H9 (cell line): ENCODE data around the gene LINC01488. TPM values are rescaled to one million over a fixed set of nuclear protein-coding genes. Genes with fewer than 3 reads are reported as not detected.

Experiments
- DNase-seq: peaks from one replicate; pipeline ENCODE4 v3.0.0-alpha.2; 2017
- H2AFZ ChIP-seq: one replicate; pipeline ENCODE4 v1.6.1; 2013; ENCODE audit warnings: mild to moderate bottlenecking, low read length, control low read depth, moderate library complexity
- H2AK5ac ChIP-seq: 2 replicates; pipeline ENCODE4 v1.6.1; 2013; ENCODE audit warnings: low read length, control low read depth, mixed read lengths; ENCODE audit not compliant: insufficient read length
- H2BK120ac ChIP-seq: one replicate; pipeline ENCODE4 v1.6.1; 2013; ENCODE audit warnings: low read depth, mild to moderate bottlenecking, low read length, control low read depth, inconsistent platforms; ENCODE audit not compliant: poor library complexity, severe bottlenecking
- H2BK12ac ChIP-seq: 2 replicates; pipeline ENCODE4 v1.6.1; 2013; ENCODE audit warnings: low read length, control low read depth, mixed read lengths, low read depth; ENCODE audit not compliant: insufficient read length
- H2BK15ac ChIP-seq: 2 replicates; pipeline ENCODE4 v1.6.1; 2013; ENCODE audit warnings: low read depth, low read length, control low read depth
- H2BK20ac ChIP-seq: one replicate; pipeline ENCODE4 v1.6.1; 2013; ENCODE audit warnings: low read depth, mild to moderate bottlenecking, low read length, control low read depth, inconsistent platforms; ENCODE audit not compliant: poor library complexity, severe bottlenecking
- H2BK5ac ChIP-seq: 2 replicates; pipeline ENCODE4 v1.6.1; 2013; ENCODE audit warnings: low read length, control low read depth, mixed read lengths; ENCODE audit not compliant: insufficient read length
- H3K14ac ChIP-seq: 2 replicates; pipeline ENCODE4 v1.6.1; 2013; ENCODE audit warnings: low read length, control low read depth; ENCODE audit not compliant: insufficient read depth
- H3K18ac ChIP-seq: 2 replicates; pipeline ENCODE4 v1.6.1; 2013; ENCODE audit warnings: low read depth, mild to moderate bottlenecking, mixed read lengths, low read length, control low read depth; ENCODE audit not compliant: insufficient read length
- H3K23ac ChIP-seq: 2 replicates; pipeline ENCODE4 v1.6.1; 2013; ENCODE audit warnings: low read length, control low read depth, mixed read lengths, low read depth; ENCODE audit not compliant: insufficient read length
- H3K23me2 ChIP-seq: 2 replicates; pipeline ENCODE4 v1.6.1; 2013; ENCODE audit warnings: low read depth, mild to moderate bottlenecking, mixed read lengths, low read length, control low read depth; ENCODE audit not compliant: insufficient read length, poor library complexity, severe bottlenecking
- H3K27ac ChIP-seq: 2 replicates; pipeline ENCODE4 v1.5.1; 2013; ENCODE audit warnings: low read length, control low read depth, mixed read lengths, low read depth; ENCODE audit not compliant: insufficient read length
- H3K27me3 ChIP-seq: 2 replicates; pipeline ENCODE4 v1.6.1; 2013; ENCODE audit warnings: low read length, control low read depth, inconsistent platforms; ENCODE audit not compliant: insufficient read depth
- H3K4ac ChIP-seq: 2 replicates; pipeline ENCODE4 v1.6.1; 2013; ENCODE audit warnings: low read depth, mild to moderate bottlenecking, control low read depth, inconsistent platforms, low read length, moderate library complexity
- H3K4me1 ChIP-seq: 2 replicates; pipeline ENCODE4 v1.6.1; 2013; ENCODE audit warnings: low read length, control low read depth, inconsistent platforms; ENCODE audit not compliant: insufficient read depth
- H3K4me2 ChIP-seq: 2 replicates; pipeline ENCODE4 v1.6.1; 2013; ENCODE audit warnings: low read length, control low read depth, mixed read lengths; ENCODE audit not compliant: insufficient read length, insufficient read depth
- H3K56ac ChIP-seq: 2 replicates; pipeline ENCODE4 v1.6.1; 2013; ENCODE audit warnings: low read depth, mild to moderate bottlenecking, mixed read lengths, low read length, control low read depth; ENCODE audit not compliant: insufficient read length
- H3K79me1 ChIP-seq: 2 replicates; pipeline ENCODE4 v1.6.1; 2013; ENCODE audit warnings: low read depth, mild to moderate bottlenecking, moderate library complexity, low read length, control low read depth, inconsistent platforms; ENCODE audit not compliant: insufficient read depth, poor library complexity, severe bottlenecking
- H3K79me2 ChIP-seq: 2 replicates; pipeline ENCODE4 v1.6.1; 2013; ENCODE audit warnings: low read length, control low read depth, inconsistent platforms; ENCODE audit not compliant: insufficient read depth
- H3K9ac ChIP-seq: 2 replicates; pipeline ENCODE4 v1.6.1; 2013; ENCODE audit warnings: low read length, control low read depth, mixed read lengths; ENCODE audit not compliant: insufficient read length; ENCODE audit errors: extremely low read depth
- H3K9me3 ChIP-seq: one replicate; pipeline ENCODE4 v1.6.1; 2013; ENCODE audit warnings: low read depth, low read length, inconsistent platforms; ENCODE audit not compliant: control insufficient read depth
- H3T11ph ChIP-seq: one replicate; pipeline ENCODE4 v1.6.1; 2013; ENCODE audit warnings: mild to moderate bottlenecking, low read length, control low read depth, inconsistent platforms
- H4K20me1 ChIP-seq: one replicate; pipeline ENCODE4 v1.6.1; 2013; ENCODE audit not compliant: control insufficient read depth, insufficient read length, insufficient read depth
- H4K5ac ChIP-seq: 2 replicates; pipeline ENCODE4 v1.6.1; 2013; ENCODE audit warnings: low read depth, mild to moderate bottlenecking, mixed read lengths, low read length, control low read depth; ENCODE audit not compliant: insufficient read length
- H4K8ac ChIP-seq: replicated peaks from 2 replicates; pipeline ENCODE4 v1.6.1; 2013; ENCODE audit warnings: low read length, control low read depth, mixed read lengths, low read depth; ENCODE audit not compliant: insufficient read length
- H4K91ac ChIP-seq: 2 replicates; pipeline ENCODE4 v1.6.1; 2013; ENCODE audit warnings: low read depth, mild to moderate bottlenecking, moderate library complexity, mixed read lengths, low read length, control low read depth; ENCODE audit not compliant: insufficient read length
- H3K27ac Mint-ChIP-seq, 3 experiments: 2 replicates in 2 of 3; 3 replicates in 1 of 3; pipeline ENCODE4 v1.8.0; 2020 to 2021; ENCODE audit warnings: mixed read lengths in 3 of 3, mild to moderate bottlenecking in 1 of 3, moderate library complexity in 1 of 3
- H3K27me3 Mint-ChIP-seq: 2 replicates; pipeline ENCODE4 v1.8.0; 2021; ENCODE audit warnings: low read depth, mild to moderate bottlenecking, moderate library complexity, mixed read lengths
- H3K36me3 Mint-ChIP-seq, 3 experiments: 2 replicates in 2 of 3; 3 replicates in 1 of 3; pipeline ENCODE4 v1.8.0; 2020 to 2021; ENCODE audit warnings: low read depth in 3 of 3, mixed read lengths in 3 of 3; ENCODE audit not compliant: insufficient read depth in 1 of 3
- H3K4me1 Mint-ChIP-seq, 2 experiments: 2 replicates each; pipeline ENCODE4 v1.8.0; 2020; ENCODE audit warnings: mixed read lengths in 2 of 2
- H3K4me3 Mint-ChIP-seq, 2 experiments: 2 replicates in 1 of 2; 3 replicates in 1 of 2; pipeline ENCODE4 v1.8.0; 2020 to 2021; ENCODE audit warnings: mild to moderate bottlenecking in 2 of 2, mixed read lengths in 2 of 2, moderate library complexity in 1 of 2
- H3K9me3 Mint-ChIP-seq, 2 experiments: 2 replicates in 1 of 2; 3 replicates in 1 of 2; pipeline ENCODE4 v1.8.0; 2020; ENCODE audit warnings: mild to moderate bottlenecking in 2 of 2, mixed read lengths in 2 of 2, moderate library complexity in 1 of 2
- WGBS: extraction: QIAGEN DNeasy Blood & Tissue Kit; methylation state at CpG from one replicate; pipeline ENCODE4 v1.1.7; 2013; ENCODE audit warnings: missing lambda C conversion rate, low lambda C conversion rate, mixed read lengths; ENCODE audit not compliant: insufficient read length; ENCODE audit errors: extremely low coverage; 5-methylcytosine and 5-hydroxymethylcytosine counted together
- total RNA-seq: library from RNA; stranded (reverse); gene quantifications from 2 replicates; pipeline ENCODE4 v1.2.1, GENCODE V29; 2021
- TF ChIP-seq, protein P1 (sequence below): fragments of 200-600 bp; sonication (generic); conservative IDR thresholded peaks from 3 replicates; pipeline ENCODE4 v1.8.0; 2021; ENCODE audit warnings: antibody characterized with exemption, mild to moderate bottlenecking

Gene LINC01488
- total RNA-seq, 1 experiment from 2014 or later: not detected

DNA sequence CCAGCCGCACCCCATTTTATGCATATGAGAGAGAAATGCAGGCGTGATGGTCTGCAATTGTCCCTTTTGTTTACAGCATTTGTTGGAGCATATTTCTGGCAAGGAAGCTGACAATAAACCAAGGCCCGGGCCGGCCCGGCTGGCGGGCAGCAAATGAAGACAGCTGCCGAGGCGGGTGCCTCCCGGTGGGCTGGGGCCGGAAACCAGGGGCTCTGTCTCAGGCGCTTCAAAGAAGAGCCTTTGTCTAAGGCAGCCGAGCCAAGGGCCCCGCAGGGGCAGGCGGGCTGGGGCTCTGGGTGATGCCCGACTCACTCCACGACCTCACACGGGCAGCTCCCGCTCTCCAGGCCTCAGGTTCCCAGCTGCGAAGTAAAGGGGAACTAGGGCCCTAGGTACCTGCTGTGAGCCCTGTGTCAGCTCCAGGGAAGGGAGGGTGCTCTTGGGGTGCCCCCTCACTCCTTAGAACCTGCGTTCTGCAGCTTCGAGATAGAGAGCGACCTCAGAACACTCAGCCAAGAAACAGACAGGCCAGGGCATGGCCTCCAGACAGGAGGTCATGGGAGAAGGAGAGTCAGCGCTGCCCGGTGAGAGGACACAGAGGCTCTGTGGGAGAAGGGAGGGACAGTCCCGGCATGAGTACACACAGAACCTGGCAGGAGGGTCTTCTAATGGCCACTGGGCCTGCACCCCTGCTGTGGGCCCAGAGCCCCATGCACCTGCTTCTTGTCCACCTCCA, 2.4 kb downstream of the LINC01488 start:
- H3K9me3 ChIP-seq: no peaks in the 10 kb centered on the region
- peak overlapping the region; percentile 11; the same call in 1 of the 2 replicates for H3K14ac ChIP-seq
- H4K91ac ChIP-seq: no peak overlapping the region
- H3K36me3 Mint-ChIP-seq: no peaks in the 10 kb centered on the region
- H3K9ac ChIP-seq: no peak overlapping the region
- no peak overlapping the region for H3K27ac Mint-ChIP-seq
- H3K4me2 ChIP-seq: no peak overlapping the region
- no CpG with 5 or more reads among the region's 25 CpGs for WGBS
- H2BK120ac ChIP-seq: no peak overlapping the region
- no peak overlapping the region for H2BK20ac ChIP-seq
- no peaks in the 10 kb centered on the region for H3K27me3 ChIP-seq
- no peaks in the 10 kb centered on the region for H3K23me2 ChIP-seq
- no peak overlapping the region for H3K4me3 Mint-ChIP-seq
- H4K5ac ChIP-seq: no peak overlapping the region
- no peaks in the 10 kb centered on the region for H3K79me1 ChIP-seq
- H3K18ac ChIP-seq: no peak overlapping the region
- no peak overlapping the region for H2AK5ac ChIP-seq
- no peak overlapping the region for H3K56ac ChIP-seq
- H2BK5ac ChIP-seq: no peak overlapping the region
- no peaks in the 10 kb centered on the region for H3K9me3 Mint-ChIP-seq
- no peak overlapping the region for H2BK15ac ChIP-seq
- H3K4ac ChIP-seq: no peak overlapping the region
- H4K8ac ChIP-seq: no peak overlapping the region
- no peak overlapping the region for H2BK12ac ChIP-seq
- no peaks in the 10 kb centered on the region for H3K79me2 ChIP-seq
- no peak overlapping the region for H3K27ac ChIP-seq
- H2AFZ ChIP-seq: no peak overlapping the region
- peaks cover 17% of the 10 kb centered on the region for H3K27me3 Mint-ChIP-seq
- TF ChIP-seq, protein P1, sequence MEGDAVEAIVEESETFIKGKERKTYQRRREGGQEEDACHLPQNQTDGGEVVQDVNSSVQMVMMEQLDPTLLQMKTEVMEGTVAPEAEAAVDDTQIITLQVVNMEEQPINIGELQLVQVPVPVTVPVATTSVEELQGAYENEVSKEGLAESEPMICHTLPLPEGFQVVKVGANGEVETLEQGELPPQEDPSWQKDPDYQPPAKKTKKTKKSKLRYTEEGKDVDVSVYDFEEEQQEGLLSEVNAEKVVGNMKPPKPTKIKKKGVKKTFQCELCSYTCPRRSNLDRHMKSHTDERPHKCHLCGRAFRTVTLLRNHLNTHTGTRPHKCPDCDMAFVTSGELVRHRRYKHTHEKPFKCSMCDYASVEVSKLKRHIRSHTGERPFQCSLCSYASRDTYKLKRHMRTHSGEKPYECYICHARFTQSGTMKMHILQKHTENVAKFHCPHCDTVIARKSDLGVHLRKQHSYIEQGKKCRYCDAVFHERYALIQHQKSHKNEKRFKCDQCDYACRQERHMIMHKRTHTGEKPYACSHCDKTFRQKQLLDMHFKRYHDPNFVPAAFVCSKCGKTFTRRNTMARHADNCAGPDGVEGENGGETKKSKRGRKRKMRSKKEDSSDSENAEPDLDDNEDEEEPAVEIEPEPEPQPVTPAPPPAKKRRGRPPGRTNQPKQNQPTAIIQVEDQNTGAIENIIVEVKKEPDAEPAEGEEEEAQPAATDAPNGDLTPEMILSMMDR: no peak
- peaks cover 16 to 23% of the 10 kb centered on the region in 2 experiments for H3K4me1 Mint-ChIP-seq
- no peak overlapping the region for H3T11ph ChIP-seq
- H3K23ac ChIP-seq: no peak overlapping the region
- H3K4me1 ChIP-seq: no peaks in the 10 kb centered on the region; the same call in 1 of the 2 replicates
- peak; percentile 71 for DNase-seq
- H4K20me1 ChIP-seq: no peaks in the 10 kb centered on the region
